GM19238 (cell line): ENCODE data around the gene FOXP1.

ENCODE experiments used
- DNase-seq: peaks from one replicate; pipeline ENCODE4 v3.0.0; 2011; ENCODE audit warnings: low spot score; ENCODE audit not compliant: insufficient read length

FOXP1 gene

GRCh38 chr3:71510510-71510909 is 73.0 kb downstream of the FOXP1 start:
- no peak for DNase-seq

DNA sequence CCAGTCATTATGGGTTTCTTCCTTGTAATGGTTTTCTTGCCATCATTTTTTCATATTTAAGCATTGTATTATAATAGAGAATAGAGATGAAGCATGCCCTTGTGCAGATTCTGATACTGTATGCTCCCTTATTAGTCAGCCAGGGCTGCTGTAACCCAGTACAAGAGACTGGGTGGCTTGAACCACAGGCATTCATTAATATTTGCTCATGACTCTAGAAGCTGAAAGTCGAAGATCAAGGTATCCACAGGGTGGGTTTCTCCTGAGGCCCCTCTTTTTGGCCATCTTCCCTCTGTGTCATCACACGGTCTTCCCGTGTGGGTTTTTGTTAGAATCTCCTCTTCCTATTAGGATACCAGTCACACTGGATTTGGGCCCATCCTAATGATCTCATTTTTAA is 74.5 kb downstream of the FOXP1 start:
- DNase-seq = no peak

- no peak for DNase-seq
Observed at GRCh38 chr3:71505767-71506350, 77.7 kb downstream of the FOXP1 start.

- no peak for DNase-seq
Observed at GRCh38 chr3:71504250-71505036, 79.1 kb downstream of the FOXP1 start.

- no peak for DNase-seq
Observed at GRCh38 chr3:71503525-71504249, 79.8 kb downstream of the FOXP1 start.

DNA sequence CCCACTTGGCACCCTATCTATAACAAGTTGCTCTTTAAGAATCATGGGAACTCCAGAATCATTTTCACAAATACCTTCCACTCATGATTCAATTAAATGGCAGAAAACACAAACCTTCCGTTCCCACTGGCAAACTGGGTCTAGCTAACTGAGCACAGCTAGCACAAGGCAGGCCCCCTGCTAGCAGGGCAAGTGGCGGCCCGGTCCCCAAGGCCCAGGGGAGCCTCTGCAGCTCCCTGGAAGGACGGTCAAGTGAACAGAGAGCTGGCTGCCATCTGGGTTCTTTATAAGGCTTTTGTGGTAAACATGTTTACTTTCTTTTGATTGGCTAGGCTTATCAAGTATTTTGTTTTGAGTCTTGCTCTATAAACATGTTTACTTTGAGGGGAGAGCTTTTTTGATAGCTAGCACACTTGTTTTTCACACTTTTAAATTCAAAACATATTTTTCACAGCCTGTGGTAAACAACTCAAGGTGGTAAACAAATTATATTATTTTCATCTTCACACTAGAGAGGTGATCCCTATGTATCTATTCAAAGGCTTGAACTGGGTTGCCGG is 81.4 kb downstream of the FOXP1 start:
- no peak for DNase-seq

- no peak for DNase-seq
Observed at GRCh38 chr3:71500696-71501095, 82.8 kb downstream of the FOXP1 start.

GRCh38 chr3:71499227-71499876 is 84.2 kb downstream of the FOXP1 start:
- DNase-seq = no peak

DNA sequence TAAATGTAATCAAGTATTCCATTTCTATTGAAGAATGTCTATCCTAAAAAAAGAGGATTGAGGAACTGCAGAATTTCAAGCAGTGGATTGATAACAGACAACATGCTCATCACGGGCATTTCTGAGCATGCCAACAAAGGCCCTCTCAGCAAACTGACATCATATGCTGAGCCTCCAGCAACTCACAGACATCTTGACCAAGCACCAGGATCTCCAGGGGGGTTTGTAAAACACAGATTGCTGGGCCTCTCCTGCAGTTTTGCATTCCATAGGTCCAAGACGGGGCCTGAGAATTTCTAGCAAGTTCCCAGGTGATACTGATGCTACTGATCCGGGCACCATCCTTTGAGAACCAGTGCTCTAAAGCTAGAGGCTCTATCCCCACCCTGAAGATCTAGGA is 85.0 kb downstream of the FOXP1 start:
- no peak for DNase-seq

- no peak for DNase-seq
Observed at GRCh38 chr3:71497971-71498444, 85.5 kb downstream of the FOXP1 start.

DNA sequence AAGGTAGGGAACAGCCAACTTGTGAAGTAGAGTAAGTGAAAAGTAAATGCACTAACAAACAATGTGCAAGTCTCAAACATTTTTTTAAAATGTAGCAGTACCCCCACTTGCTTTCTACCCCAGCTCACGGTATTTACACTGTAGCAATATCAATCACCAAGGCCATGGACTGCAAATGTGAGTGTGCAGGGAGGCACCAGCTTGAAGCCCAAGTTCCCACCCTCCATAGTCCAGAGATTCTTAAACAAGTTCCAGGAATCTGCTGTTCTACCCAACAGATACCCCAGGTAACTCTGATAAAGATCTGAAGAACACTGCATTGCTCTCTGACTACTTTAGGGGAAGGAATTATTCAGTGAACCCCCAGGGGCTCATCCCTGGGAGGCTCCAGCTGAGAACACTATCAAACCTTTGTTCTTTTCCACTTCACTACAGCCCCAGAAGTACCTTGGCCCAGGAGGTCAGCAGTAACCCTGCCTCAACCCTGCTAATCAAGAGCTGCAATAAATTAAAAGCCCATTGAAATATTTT is 86.1 kb downstream of the FOXP1 start:
- no peak for DNase-seq

DNA sequence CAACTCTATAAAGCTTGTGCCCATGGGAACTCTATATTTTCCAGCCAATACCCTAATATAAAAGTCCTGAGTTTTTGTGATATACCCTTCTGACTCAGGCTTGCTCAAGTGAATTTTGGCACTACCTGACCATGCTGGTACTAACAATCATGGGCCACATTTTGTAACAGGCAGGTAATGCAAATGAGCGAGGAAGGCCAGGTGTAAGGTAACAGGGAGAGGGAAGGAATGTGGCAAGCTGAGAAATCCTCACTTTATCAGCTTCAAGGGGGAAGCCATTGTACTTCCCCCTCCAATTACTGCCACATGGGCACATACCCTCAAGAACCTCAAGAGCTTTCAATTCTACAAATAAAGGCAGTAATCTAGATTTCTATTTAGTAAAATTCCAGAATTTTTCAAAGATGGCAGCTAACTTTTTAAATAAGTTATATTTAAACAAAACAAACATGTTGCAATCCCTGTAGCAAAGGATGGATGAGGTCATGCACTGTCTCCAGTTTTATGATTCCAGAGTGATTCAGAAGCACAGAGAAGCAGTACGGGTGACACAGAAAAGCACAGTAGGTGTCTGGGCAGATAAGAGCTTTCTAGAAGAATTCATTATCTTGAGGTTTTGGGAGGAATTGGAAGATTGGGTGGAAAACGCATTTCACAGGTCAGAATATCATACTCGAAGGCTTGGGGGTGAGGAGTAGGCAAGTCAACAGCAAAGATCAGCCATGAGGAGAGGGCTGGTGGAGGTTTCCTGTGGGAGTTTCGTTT is 87.6 kb downstream of the FOXP1 start:
- no peak for DNase-seq

DNA sequence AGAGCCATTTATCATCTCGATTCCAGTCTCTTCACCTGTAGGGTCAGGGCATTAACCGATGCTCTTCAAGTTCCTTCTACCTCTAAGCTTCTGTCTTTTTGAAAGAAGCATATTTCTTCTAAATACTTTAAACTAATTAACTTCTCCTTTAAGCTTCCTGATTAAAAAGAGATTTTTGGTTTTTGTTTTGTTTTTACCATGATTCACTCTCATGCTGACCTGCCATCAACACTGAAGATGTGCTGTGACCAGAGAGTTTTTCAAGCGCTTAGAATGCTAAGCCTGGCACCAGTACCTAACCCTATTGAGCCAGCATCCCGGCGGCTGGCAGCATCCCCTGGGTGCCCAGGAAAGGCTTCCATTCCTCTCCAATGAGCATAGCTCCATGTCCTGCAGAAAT is 89.3 kb downstream of the FOXP1 start:
- no peak for DNase-seq

GRCh38 chr3:71492974-71493771 is 90.4 kb downstream of the FOXP1 start:
- no peak for DNase-seq

DNA sequence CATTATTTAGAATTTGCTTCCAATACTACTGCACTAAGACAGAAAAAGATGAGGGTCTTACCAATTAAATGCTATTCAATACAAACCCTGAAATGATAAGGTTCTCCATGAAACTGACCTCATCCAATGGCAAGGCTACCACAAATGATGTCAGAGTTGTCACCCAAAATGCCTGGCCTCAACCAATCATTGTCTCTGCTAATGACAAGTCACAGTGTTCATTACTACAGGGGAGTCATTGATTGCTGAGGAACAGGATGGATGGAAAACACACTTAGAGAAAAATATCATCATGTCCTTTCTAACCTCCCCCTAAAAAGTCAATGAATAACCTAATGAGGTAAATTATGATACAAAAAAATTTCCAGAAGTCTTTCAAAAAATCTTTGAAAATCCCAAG is 91.0 kb downstream of the FOXP1 start:
- no peak for DNase-seq

DNA sequence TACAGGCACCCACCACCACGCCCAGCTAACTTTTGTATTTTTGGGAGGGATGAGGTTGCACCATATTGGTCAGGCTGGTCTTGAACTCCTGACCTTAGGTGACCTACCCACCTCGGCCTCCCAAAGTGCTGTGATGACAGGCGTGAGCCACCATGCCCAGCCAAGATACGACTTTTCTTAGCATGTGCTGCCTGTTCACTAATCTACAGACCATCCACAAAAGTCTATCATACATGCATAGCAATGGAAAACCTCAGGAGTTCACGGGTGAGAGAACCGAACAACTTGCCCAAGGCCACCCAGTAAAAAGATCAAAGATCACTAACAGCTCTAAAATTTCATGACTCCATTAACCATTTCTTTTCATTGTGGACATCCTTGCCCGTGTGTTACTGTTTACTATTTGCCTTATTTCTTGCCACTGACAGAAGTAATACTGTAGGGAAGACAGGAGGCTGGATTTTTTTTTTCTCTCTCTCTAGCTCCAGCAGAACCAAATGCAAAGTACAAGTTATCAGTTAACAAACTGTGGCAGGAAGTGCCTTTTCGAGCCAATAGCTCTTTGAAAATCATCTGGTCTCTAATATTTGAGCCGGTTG is 92.3 kb downstream of the FOXP1 start:
- DNase-seq = no peak

GRCh38 chr3:71490692-71491091 is 92.8 kb downstream of the FOXP1 start:
- DNase-seq = no peak

GRCh38 chr3:71489315-71489761 is 94.2 kb downstream of the FOXP1 start:
- no peak for DNase-seq

GRCh38 chr3:71488882-71489281 is 94.6 kb downstream of the FOXP1 start:
- DNase-seq = no peak
